NB4 (cell line): ENCODE measurements around the gene ART1.

Experiments
- CTCF ChIP-seq: IDR thresholded peaks from one replicate; pipeline ENCODE4 v1.5.1; 2012; ENCODE audit warnings: low read depth, low read length
- POLR2A ChIP-seq: IDR thresholded peaks from 2 replicates; pipeline ENCODE4 v1.6.1; 2011; ENCODE audit warnings: mild to moderate bottlenecking; ENCODE audit not compliant: insufficient read length; ENCODE audit errors: extremely low read depth

- TF ChIP-seq CTCF = no peak
- no peak for TF ChIP-seq POLR2A
Measured at GRCh38 chr11:3655547-3655946, 10.6 kb downstream of the ART1 start.
